ENCODE measurements around the gene SYNGAP1. TPM values are rescaled to one million over a fixed set of nuclear protein-coding genes. Genes with fewer than 3 reads are reported as not detected.
A peak's percentile ranks its signal among the peaks of the same experiment; 100 is the strongest.

The SYNGAP1 gene
- polyA plus RNA-seq, 1 of the 3 experiments (the other 2 are of a cell fraction) = 8.8 TPM

GRCh38 chr6:33442283-33442682 is 22.4 kb downstream of the SYNGAP1 start:
- Histone ChIP-seq H3K9me2 (no peaks in the 10 kb centered on the region), H3K9me3 (no peaks in the 10 kb centered on the region), H3K9ac (no peak overlapping the region), H3K79me2 (ENCODE audit: insufficient read depth) (no peaks in the 10 kb centered on the region), H3K4me1 (ENCODE audit: control insufficient read depth in 1 of 2, insufficient read depth in 2 of 2, low read depth in 1 of 2, low read length in 1 of 2) (no peaks in the 10 kb centered on the region), H3K27me3 (ENCODE audit: insufficient read depth) (no peaks in the 10 kb centered on the region), H4K20me1 (ENCODE audit: insufficient read depth) (no peaks in the 10 kb centered on the region), H3F3A (replicated peaks; ENCODE audit: insufficient read depth) (no peaks in the 10 kb centered on the region), H3K4me2 (no peak overlapping the region), H3K27ac (ENCODE audit: low read depth in 2 of 2, low read length in 1 of 2) (no peak overlapping the region), H2AFZ (ENCODE audit: low read depth) (no peak overlapping the region), H3K36me3 (replicated peaks in 1 of 2; ENCODE audit: control insufficient read depth in 1 of 2, insufficient read depth in 2 of 2, low read length in 1 of 2) (peaks cover 14 to 42% of the 10 kb centered on the region in 2 experiments), H3K4me3 (ENCODE audit: low read depth in 2 of 2, low read length in 1 of 2) (no peak overlapping the region)
- TF ChIP-seq, protein P1, sequence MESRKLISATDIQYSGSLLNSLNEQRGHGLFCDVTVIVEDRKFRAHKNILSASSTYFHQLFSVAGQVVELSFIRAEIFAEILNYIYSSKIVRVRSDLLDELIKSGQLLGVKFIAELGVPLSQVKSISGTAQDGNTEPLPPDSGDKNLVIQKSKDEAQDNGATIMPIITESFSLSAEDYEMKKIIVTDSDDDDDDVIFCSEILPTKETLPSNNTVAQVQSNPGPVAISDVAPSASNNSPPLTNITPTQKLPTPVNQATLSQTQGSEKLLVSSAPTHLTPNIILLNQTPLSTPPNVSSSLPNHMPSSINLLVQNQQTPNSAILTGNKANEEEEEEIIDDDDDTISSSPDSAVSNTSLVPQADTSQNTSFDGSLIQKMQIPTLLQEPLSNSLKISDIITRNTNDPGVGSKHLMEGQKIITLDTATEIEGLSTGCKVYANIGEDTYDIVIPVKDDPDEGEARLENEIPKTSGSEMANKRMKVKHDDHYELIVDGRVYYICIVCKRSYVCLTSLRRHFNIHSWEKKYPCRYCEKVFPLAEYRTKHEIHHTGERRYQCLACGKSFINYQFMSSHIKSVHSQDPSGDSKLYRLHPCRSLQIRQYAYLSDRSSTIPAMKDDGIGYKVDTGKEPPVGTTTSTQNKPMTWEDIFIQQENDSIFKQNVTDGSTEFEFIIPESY (IDR thresholded peaks at IDR 0.05; ENCODE audit: borderline replicate concordance, low read depth) = no peak
- TF ChIP-seq RAD21 (IDR thresholded peaks at IDR 0.05; ENCODE audit: low read length) = no peak
- no peak for TF ChIP-seq FOXJ3 (CRISPR knock-in tag; IDR thresholded peaks at IDR 0.05)
- no peak for TF ChIP-seq IRF3 (IDR thresholded peaks at IDR 0.05; ENCODE audit: low read depth, low read length)
- no peak for TF ChIP-seq ELF1 (IDR thresholded peaks at IDR 0.05)
- TF ChIP-seq, protein P2, sequence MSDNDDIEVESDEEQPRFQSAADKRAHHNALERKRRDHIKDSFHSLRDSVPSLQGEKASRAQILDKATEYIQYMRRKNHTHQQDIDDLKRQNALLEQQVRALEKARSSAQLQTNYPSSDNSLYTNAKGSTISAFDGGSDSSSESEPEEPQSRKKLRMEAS (IDR thresholded peaks at IDR 0.05; ENCODE audit: low read depth) = no peak
- TF ChIP-seq YY1 (IDR thresholded peaks at IDR 0.05; ENCODE audit: low read depth) = no peak
- TF ChIP-seq SIN3A (IDR thresholded peaks at IDR 0.05; ENCODE audit: borderline replicate concordance, low read depth, low read length) = no peak
- TF ChIP-seq JUND (IDR thresholded peaks at IDR 0.05) = no peak
- no peak for TF ChIP-seq TCF12 (IDR thresholded peaks at IDR 0.05)
- WGBS (ENCODE audit: low lambda C conversion rate) = 87% methylated on average over 8 of the region's 8 CpGs
- ChIA-PET POLR2A (interaction anchor here (2.2 kb wide), 1 partner anchor 8 kb away, joined by 9 read pairs; no protein-coding TSS in a partner anchor), CTCF (interaction anchor here (1.0 kb wide), 1 partner anchor 17 kb away, joined by 3 read pairs; no protein-coding TSS in a partner anchor)
- no peak for DNase-seq

DNA sequence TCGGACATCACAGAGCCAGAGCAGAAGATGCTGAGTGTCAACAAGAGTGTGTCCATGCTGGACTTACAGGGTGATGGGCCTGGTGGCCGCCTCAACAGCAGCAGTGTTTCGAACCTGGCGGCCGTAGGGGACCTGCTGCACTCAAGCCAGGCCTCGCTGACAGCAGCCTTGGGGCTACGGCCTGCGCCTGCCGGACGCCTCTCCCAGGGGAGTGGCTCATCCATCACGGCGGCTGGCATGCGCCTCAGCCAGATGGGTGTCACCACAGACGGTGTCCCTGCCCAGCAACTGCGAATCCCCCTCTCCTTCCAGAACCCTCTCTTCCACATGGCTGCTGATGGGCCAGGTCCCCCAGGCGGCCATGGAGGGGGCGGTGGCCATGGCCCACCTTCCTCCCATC is 23.2 kb downstream of the SYNGAP1 start:
- H3K36me3 ChIP-seq (replicated peaks in 1 of 2; ENCODE audit: control insufficient read depth in 1 of 2, insufficient read depth in 2 of 2, low read length in 1 of 2) = peaks cover 10 to 45% of the 10 kb centered on the region in 2 experiments
- CTCF ChIA-PET = interaction anchor here (1.0 kb wide), 1 partner anchor 16 kb away, joined by 3 read pairs; no protein-coding TSS in a partner anchor

More for the DNA sequence above, 23.2 kb downstream of the SYNGAP1 start:
- Histone ChIP-seq H3F3A (replicated peaks; ENCODE audit: insufficient read depth) (no peaks in the 10 kb centered on the region), H2AFZ (ENCODE audit: low read depth) (no peak overlapping the region), H4K20me1 (ENCODE audit: insufficient read depth) (no peaks in the 10 kb centered on the region), H3K27ac (ENCODE audit: low read depth in 2 of 2, low read length in 1 of 2) (no peak overlapping the region), H3K9me2 (no peaks in the 10 kb centered on the region), H3K4me3 (ENCODE audit: low read depth in 2 of 2, low read length in 1 of 2) (no peak overlapping the region), H3K27me3 (ENCODE audit: insufficient read depth) (no peaks in the 10 kb centered on the region), H3K79me2 (ENCODE audit: insufficient read depth) (no peaks in the 10 kb centered on the region), H3K9me3 (no peaks in the 10 kb centered on the region), H3K9ac (no peak overlapping the region), H3K4me1 (ENCODE audit: control insufficient read depth in 1 of 2, insufficient read depth in 2 of 2, low read depth in 1 of 2, low read length in 1 of 2) (no peaks in the 10 kb centered on the region), H3K4me2 (no peak overlapping the region)
- POLR2A ChIA-PET = no interaction called here
- TF ChIP-seq RFX5 (IDR thresholded peaks at IDR 0.05; ENCODE audit: low read length) = no peak
- TF ChIP-seq YY1 (IDR thresholded peaks at IDR 0.05; ENCODE audit: low read depth) = no peak
- no peak for TF ChIP-seq ELF1 (IDR thresholded peaks at IDR 0.05)
- TF ChIP-seq GABPA (IDR thresholded peaks at IDR 0.05; ENCODE audit: low read depth) = no peak
- WGBS (ENCODE audit: low lambda C conversion rate) = 100% methylated on average over 6 of the region's 17 CpGs
- peak; percentile 17 for DNase-seq

Data from SK-N-SH (cell line).